SH-SY5Y (cell line): ENCODE measurements around the gene DOCK9.

Experiments
- GATA2 ChIP-seq: IDR thresholded peaks from 2 replicates; pipeline ENCODE4 v1.6.1; 2011; ENCODE audit warnings: mild to moderate bottlenecking, low read depth, low read length
- GATA3 ChIP-seq: IDR thresholded peaks from 2 replicates; pipeline ENCODE4 v1.6.1; 2011; ENCODE audit warnings: low read depth, mild to moderate bottlenecking, low read length, moderate library complexity

DOCK9 gene

GRCh38 chr13:98783856-98784478 is 193.9 kb downstream of the DOCK9 start:
- TF ChIP-seq GATA2: no peak
- no peak for TF ChIP-seq GATA3

GRCh38 chr13:98782654-98783053 is 195.2 kb downstream of the DOCK9 start:
- TF ChIP-seq GATA3 (no peak), GATA2 (no peak)

GRCh38 chr13:98781905-98782304 is 196.0 kb downstream of the DOCK9 start:
- no peak for TF ChIP-seq GATA3
- TF ChIP-seq GATA2: no peak

GRCh38 chr13:98781470-98781869 is 196.4 kb downstream of the DOCK9 start:
- no peak for TF ChIP-seq GATA2
- TF ChIP-seq GATA3: no peak

- TF ChIP-seq GATA3: no peak
Observed at GRCh38 chr13:98781045-98781444, 196.8 kb downstream of the DOCK9 start.

- TF ChIP-seq GATA2 (no peak), GATA3 (no peak)
Observed at GRCh38 chr13:98780451-98780850, 197.4 kb downstream of the DOCK9 start.

GRCh38 chr13:98779695-98780094 is 198.2 kb downstream of the DOCK9 start:
- TF ChIP-seq GATA2 (no peak), GATA3 (no peak)

GRCh38 chr13:98778749-98779148 is 199.1 kb downstream of the DOCK9 start:
- TF ChIP-seq GATA3: no peak
- no peak for TF ChIP-seq GATA2

- no peak for TF ChIP-seq GATA3
- no peak for TF ChIP-seq GATA2
Observed at GRCh38 chr13:98776644-98777043, 201.2 kb downstream of the DOCK9 start.

- TF ChIP-seq GATA2 (no peak), GATA3 (no peak)
Observed at GRCh38 chr13:98775844-98776598, 201.8 kb downstream of the DOCK9 start.

- TF ChIP-seq GATA3: no peak
- TF ChIP-seq GATA2: no peak
Observed at GRCh38 chr13:98775386-98775785, 202.5 kb downstream of the DOCK9 start.

- no peak for TF ChIP-seq GATA2
- no peak for TF ChIP-seq GATA3
Observed at GRCh38 chr13:98774776-98775175, 203.1 kb downstream of the DOCK9 start.

GRCh38 chr13:98773921-98774320 is 203.9 kb downstream of the DOCK9 start:
- TF ChIP-seq GATA2 (no peak), GATA3 (no peak)

GRCh38 chr13:98772794-98773452 is 204.9 kb downstream of the DOCK9 start:
- TF ChIP-seq GATA2 (no peak), GATA3 (no peak)

GRCh38 chr13:98771838-98772611 is 205.8 kb downstream of the DOCK9 start:
- TF ChIP-seq GATA3 (no peak), GATA2 (no peak)
